ENCODE data around the gene PEX26. TPM values are rescaled to one million over a fixed set of nuclear protein-coding genes. Genes with fewer than 3 reads are reported as not detected.
A peak's percentile ranks its signal among the peaks of the same experiment; 100 is the strongest.
"Not testable (repeated sequence)": the region's sequence is repeated elsewhere in the genome, so short reads cannot be mapped to it uniquely, and the experiment has no call there.

The PEX26 gene
- total RNA-seq, 1 experiment from 2014 or later: 46.1 TPM

GRCh38 chr22:18060646-18061620 lies 16.9 kb upstream of the PEX26 start:
- Mint-ChIP-seq H3K4me1 (ENCODE audit: low read depth, unreplicated experiment) (peaks cover 69% of the 10 kb centered on the region), H3K27ac (ENCODE audit: unreplicated experiment) (peak overlapping the region; percentile 80), H3K36me3 (ENCODE audit: insufficient read depth, unreplicated experiment) (peaks cover 4% of the 10 kb centered on the region), H3K4me3 (ENCODE audit: low read depth, unreplicated experiment) (peak overlapping the region; percentile 42), H3K27me3 (ENCODE audit: unreplicated experiment) (no peaks in the 10 kb centered on the region), H3K9me3 (ENCODE audit: low read depth, unreplicated experiment) (peaks cover 3% of the 10 kb centered on the region)
- peak; percentile 46 for DNase-seq
- CTCF ChIA-PET: interaction anchor here (0.5 to 1.3 kb wide), 13 partner anchors 15 to 544 kb away, joined by 3 to 6 read pairs (median 3); partner anchors contain the start of gene PEX26
- no peak for TF ChIP-seq CTCF (IDR thresholded peaks at IDR 0.05; ENCODE audit: unreplicated experiment)
- BruUV-seq (replicated peaks): TSS peak; percentile 69
- intact Hi-C loops (cut with micrococcal nuclease; ENCODE audit: unreplicated experiment): loop anchor here (5.0 kb wide), 1 partner anchor 59 kb away; no protein-coding TSS in a partner anchor

- no peak for TF ChIP-seq CTCF (IDR thresholded peaks at IDR 0.05; ENCODE audit: unreplicated experiment)
- intact Hi-C loops (cut with micrococcal nuclease; ENCODE audit: unreplicated experiment): loop anchor here (5.0 kb wide), 1 partner anchor 60 kb away; no protein-coding TSS in a partner anchor
- Mint-ChIP-seq H3K9me3 (ENCODE audit: low read depth, unreplicated experiment) (peaks cover 3% of the 10 kb centered on the region), H3K27me3 (ENCODE audit: unreplicated experiment) (no peaks in the 10 kb centered on the region), H3K4me1 (ENCODE audit: low read depth, unreplicated experiment) (peaks cover 64% of the 10 kb centered on the region), H3K27ac (ENCODE audit: unreplicated experiment) (no peak overlapping the region), H3K4me3 (ENCODE audit: low read depth, unreplicated experiment) (no peak overlapping the region), H3K36me3 (ENCODE audit: insufficient read depth, unreplicated experiment) (peaks cover 3% of the 10 kb centered on the region)
- no TSS peak for BruUV-seq (replicated peaks)
- CTCF ChIA-PET: interaction anchor here (1.6 kb wide), 1 partner anchor 14 kb away, joined by 6 read pairs; no protein-coding TSS in a partner anchor
- no peak for DNase-seq
These were observed 15.4 kb upstream of the PEX26 start for GRCh38 chr22:18062421-18062820.

GRCh38 chr22:18063306-18063705 lies 14.5 kb upstream of the PEX26 start:
- TF ChIP-seq CTCF (IDR thresholded peaks at IDR 0.05; ENCODE audit: unreplicated experiment): no peak
- peaks cover 56% of the 10 kb centered on the region for H3K4me1 Mint-ChIP-seq (ENCODE audit: low read depth, unreplicated experiment)
- intact Hi-C loops (cut with micrococcal nuclease; ENCODE audit: unreplicated experiment): loop anchor here (5.0 kb wide), 1 partner anchor 61 kb away; no protein-coding TSS in a partner anchor
- no peaks in the 10 kb centered on the region for H3K36me3 Mint-ChIP-seq (ENCODE audit: insufficient read depth, unreplicated experiment)
- H3K4me3 Mint-ChIP-seq (ENCODE audit: low read depth, unreplicated experiment): no peak overlapping the region
- H3K9me3 Mint-ChIP-seq (ENCODE audit: low read depth, unreplicated experiment): peaks cover 3% of the 10 kb centered on the region
- CTCF ChIA-PET: interaction anchor here (1.6 kb wide), 1 partner anchor 13 kb away, joined by 6 read pairs; no protein-coding TSS in a partner anchor
- H3K27me3 Mint-ChIP-seq (ENCODE audit: unreplicated experiment): no peaks in the 10 kb centered on the region
- no peak for DNase-seq
- no peak overlapping the region for H3K27ac Mint-ChIP-seq (ENCODE audit: unreplicated experiment)
- no TSS peak for BruUV-seq (replicated peaks)

GRCh38 chr22:18063715-18064114 lies 14.1 kb upstream of the PEX26 start:
- H3K27ac Mint-ChIP-seq (ENCODE audit: unreplicated experiment): not testable (repeated sequence)

More at GRCh38 chr22:18063715-18064114, 14.1 kb upstream of the PEX26 start:
- intact Hi-C loops (cut with micrococcal nuclease; ENCODE audit: unreplicated experiment): loop anchor here (5.0 kb wide), 1 partner anchor 61 kb away; no protein-coding TSS in a partner anchor
- BruUV-seq (replicated peaks); H3K27me3 Mint-ChIP-seq (ENCODE audit: unreplicated experiment); DNase-seq; H3K4me3 Mint-ChIP-seq (ENCODE audit: low read depth, unreplicated experiment); H3K9me3 Mint-ChIP-seq (ENCODE audit: low read depth, unreplicated experiment); H3K36me3 Mint-ChIP-seq (ENCODE audit: insufficient read depth, unreplicated experiment): not testable (repeated sequence)
- CTCF ChIA-PET: interaction anchor here (1.6 kb wide), 1 partner anchor 12 kb away, joined by 6 read pairs; no protein-coding TSS in a partner anchor
- peaks cover 56% of the 10 kb centered on the region for H3K4me1 Mint-ChIP-seq (ENCODE audit: low read depth, unreplicated experiment)

Data from Calu3 (cell line).